Stimulated activated CD4-positive, alpha-beta T cell treated with anti-CD3 and anti-CD28 coated beads, Interleukin-2, amount 100 ng/mL, for 48 hours (primary cell): ENCODE measurements around the gene PTGER1.
"Not testable (repeated sequence)": the region's sequence is repeated elsewhere in the genome, so short reads cannot be mapped to it uniquely, and the experiment has no call there.

Source experiments
- DNase-seq, 2 donors: peaks; one replicate each; pipeline ENCODE4 v3.0.0-alpha.2; 2020

Gene PTGER1

DNA sequence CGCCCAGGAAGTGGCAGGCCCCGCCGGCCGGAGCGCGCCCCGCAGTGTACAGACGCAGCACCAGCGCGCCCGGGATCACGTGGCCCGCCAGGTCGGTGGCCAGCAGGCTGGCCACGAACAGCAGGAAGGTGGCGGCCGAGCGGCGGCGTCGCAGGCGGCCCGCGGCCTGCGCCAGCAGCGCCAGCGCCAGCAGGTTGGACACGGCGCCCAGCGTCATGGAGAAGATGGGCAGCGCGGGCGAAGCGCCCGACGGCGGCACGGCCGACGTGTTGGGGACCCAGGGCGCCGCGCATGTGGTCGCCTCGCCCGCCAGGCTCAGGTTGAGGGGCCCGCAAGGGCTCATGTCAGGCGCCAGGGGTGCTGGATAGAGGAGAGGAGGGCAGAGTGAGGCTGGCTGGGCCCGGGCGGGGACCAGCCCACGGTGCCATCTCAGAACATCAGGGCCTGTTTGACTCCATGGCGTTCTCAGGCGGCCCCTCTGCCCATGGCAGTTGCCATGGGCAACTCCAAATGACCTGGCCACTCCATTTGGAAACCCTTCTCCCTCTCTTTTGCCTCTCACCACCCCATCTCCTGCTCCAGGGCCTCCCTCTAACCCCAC is 1.1 kb downstream of the PTGER1 start:
- no peak for DNase-seq

DNA sequence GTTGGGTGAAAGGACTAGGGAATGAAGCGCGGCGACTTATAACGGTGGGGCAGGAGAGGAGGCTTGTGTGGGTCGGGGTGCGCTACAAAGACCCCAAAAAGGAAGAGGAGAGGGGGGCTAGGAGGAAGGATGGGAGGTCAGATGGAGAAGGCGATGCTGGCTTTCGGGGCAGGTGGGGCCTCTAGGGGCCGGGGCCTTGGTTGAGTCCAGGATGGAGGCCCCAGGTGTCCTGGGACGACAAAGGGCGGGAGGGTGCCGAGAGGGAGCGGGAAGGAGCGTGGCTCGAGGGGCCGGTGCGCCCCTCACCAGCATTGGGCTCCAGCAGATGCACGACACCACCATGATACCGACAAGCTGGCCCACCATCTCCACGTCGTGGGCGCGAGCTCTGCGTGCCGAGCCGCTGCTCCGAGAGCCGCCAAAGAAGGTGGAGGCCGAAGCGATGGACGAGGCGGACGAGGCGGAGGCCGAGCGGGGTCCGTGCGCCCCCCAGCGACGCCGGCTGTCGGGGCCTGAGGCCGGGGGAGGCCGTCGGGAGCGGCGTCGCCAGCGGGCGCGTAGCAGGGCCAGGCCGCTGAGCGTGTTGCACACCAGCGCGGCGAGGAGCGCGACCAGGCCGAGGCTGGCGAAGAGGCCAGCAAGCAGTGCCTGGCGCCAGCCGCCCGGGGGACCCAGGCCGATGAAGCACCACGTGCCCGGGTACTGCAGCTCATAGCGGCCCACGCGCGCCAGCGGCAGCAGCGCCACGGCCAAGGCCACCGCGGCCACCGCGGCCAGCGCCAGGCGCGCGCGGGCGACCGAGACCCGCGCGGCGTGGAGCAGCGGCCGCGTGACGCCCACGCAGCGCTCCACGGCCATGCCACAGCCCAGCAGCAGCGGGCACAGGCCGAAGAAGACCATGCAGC is 1.8 kb downstream of the PTGER1 start:
- no peak for DNase-seq

DNA sequence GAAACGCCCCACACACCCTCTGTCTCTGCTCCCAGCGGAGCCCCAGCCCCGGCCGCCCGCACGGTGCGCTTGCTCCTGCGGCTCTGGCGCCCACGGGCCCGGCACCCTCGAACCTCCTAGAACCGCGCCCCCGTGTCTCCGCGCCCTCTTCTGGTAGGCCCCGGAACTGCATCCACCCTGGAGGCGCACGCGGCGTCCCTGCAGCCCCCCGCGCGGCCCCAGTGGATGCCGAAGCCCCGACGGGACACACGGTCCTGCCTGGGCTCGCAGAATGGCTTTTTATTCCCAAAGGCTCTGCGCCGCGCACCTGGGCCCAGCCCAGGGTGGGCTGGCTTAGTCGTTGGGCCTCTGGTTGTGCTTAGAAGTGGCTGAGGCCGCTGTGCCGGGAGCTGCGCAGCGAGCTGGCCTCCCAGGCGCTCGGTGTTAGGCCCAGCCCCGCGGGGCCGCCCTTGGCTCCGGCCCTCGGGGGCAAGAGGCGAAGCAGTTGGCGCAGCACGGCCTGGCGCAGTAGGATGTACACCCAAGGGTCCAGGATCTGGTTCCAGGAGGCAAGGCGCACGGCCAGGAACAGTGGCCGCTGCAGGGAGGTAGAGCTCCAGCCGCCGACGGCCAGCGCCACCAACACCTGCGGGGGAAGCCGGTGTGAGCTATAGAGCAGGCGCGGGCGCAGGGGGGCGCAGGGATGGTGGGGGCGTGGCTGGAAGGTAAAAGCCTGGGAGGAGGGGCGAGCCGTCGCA is 2.8 kb downstream of the PTGER1 start:
- DNase-seq, result peak; percentile 89 to 93

DNA sequence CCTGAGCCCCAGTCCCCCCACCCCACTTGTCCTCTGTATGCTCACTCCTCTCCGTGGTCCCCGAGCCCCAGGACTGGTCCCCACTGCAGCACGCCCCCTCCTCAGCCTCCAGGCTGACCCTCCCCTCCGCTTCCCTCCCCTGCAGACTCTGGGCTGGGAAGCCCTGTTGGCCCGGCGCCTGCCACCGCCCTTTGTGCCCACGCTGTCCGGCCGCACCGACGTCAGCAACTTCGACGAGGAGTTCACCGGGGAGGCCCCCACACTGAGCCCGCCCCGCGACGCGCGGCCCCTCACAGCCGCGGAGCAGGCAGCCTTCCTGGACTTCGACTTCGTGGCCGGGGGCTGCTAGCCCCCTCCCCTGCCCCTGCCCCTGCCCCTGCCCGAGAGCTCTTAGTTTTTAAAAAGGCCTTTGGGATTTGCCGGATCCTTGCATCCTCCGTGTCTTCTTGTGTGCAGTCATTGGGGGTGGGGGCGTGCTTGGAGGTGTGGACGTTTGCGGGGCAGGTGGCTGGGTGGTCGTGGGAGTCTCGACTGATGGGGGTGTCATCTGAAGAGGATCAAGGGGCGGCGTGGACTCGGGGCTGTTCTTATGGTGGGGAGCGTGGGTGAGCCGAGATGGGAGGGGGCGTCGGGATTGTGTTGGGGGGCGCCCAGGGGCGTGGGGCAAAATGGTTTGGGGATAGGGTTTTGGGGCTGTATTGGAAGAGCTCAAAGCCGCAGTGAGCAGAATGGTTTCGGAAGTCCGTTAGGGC is 3.5 kb downstream of the PTGER1 start:
- DNase-seq, result no peak

DNA sequence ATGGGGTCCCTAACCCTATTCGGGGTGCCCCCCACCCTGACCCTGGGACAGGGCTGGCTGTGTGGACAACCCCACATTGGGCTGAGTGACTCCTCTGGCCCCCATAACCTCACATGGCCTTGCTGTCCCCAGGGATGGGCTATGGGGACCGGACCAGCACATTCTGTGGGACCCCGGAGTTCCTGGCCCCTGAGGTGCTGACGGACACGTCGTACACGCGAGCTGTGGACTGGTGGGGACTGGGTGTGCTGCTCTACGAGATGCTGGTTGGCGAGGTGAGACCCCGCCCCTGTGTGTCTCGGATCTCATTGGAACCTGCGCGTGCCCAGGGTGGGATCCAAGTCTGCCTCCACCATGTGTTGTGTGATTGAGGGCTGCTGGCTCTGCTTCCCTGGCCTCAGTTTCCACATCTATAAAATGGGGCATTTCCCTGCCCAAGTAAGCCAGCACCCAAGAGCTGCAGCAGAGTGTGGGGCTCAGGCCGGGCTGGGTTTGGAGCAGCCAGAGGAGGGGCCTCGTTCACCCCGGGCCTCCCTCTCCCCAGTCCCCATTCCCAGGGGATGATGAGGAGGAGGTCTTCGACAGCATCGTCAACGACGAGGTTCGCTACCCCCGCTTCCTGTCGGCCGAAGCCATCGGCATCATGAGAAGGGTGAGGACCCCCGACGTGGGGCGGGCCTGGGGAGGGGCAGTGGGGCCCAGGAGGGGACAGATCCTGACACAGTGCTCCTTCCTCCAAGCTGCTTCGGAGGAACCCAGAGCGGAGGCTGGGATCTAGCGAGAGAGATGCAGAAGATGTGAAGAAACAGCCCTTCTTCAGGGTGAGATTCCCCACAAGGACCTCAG is 4.9 kb downstream of the PTGER1 start:
- DNase-seq, result no peak

DNA sequence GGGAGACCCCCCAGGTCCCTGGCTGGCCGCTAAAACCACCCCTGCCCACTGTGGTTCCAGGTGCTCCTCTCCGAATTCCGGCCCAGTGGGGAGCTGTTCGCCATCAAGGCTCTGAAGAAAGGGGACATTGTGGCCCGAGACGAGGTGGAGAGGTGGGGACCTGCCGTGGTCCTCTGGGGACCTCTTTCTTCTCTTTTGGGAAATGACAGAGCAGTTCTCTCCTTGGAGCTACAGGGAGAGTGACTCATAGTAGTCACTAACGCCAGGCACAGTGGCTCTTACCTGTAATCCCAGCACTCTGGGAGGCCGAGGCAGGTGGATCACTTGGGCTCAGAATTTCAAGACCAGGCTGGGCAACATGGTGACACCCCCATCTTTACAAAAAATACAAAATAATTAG is 7.3 kb downstream of the PTGER1 start:
- no peak for DNase-seq

DNA sequence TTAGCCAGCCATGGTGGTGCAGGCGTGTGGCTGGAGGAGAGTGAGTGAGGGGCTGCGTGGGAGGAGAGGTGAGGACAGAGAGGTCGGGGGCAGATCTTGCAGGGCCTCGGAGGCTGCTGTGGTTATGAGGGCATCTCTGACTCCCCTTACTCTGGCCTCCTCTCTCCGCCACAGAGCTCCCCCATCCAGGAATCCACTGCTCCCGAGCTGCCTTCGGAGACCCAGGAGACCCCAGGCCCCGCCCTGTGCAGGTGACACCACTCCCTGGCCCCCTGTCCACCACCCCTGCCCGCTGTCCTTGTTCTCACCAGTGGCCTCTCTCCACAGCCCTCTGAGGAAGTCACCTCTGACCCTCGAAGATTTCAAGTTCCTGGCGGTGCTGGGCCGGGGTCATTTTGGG is 7.8 kb downstream of the PTGER1 start:
- no peak for DNase-seq

DNA sequence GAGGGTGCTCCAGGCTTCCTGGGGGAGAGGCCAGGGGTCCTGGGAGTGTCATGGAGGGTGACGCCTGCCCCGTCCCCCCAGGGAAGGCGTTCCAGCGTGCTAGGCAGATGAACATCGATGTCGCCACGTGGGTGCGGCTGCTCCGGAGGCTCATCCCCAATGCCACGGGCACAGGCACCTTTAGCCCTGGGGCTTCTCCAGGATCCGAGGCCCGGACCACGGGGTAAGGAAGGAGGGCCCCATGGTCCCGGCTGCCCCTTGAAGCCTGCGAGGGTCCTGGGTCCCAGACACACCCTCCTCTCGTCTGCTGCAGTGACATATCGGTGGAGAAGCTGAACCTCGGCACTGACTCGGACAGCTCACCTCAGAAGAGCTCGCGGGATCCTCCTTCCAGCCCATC is 11.4 kb downstream of the PTGER1 start:
- DNase-seq, result no peak

DNA sequence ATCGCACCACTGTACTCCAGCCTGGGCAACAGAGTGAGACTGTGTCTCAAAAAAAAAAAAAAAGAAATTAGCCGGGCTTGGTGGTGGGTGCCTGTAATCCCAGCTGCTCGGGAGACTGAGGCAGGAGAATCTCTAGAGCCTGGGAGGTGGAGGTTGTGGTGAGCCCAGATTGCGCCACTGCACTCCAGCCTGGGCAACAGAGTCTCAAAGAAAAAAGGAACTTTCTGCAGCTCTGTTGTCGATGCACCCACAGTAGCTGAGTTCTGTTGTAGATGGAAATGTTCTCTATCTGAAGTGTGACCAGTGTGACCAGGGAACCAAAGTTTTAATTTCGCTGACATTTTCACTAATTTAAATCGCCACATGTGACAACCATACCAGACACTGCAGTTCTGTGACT is 12.8 kb downstream of the PTGER1 start:
- DNase-seq, result not testable (repeated sequence)

DNA sequence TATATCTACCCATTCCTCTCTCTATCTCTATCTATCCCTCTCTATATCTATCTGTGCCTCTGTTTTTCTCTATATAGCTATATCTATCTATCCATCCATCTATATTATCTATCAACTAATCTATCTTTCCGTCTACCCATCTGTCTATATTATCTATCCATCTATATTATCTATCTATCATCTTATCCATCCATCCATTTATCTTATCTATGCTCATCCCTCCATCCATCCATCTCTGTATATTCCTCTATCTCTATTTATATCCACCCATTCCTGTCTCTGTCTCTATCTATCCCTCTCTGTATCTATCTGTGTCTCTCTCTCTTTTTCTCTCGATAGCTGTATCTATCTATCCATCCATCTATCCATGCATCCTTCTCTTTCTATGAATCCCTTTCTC is 14.2 kb downstream of the PTGER1 start:
- DNase-seq, result no peak

DNA sequence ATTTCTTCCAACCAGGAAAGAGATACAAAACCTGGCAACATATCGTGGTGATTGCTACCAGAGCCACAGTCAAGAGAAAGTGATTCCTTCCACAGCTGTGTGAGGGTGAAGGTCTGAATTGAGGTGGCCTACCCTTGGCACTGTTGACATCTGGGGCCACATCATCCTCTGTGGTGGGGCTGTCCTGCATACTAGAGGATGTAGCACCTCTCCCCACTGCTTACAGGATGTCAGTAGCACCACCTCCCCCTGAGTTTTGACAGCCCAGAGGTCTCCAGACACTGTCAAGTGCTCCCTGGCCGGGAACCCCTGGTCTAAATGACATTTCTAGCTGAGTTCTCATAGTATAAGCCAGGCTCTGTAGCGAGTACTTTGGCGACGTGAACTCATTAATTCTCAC is 15.5 kb downstream of the PTGER1 start:
- DNase-seq, result no peak

DNA sequence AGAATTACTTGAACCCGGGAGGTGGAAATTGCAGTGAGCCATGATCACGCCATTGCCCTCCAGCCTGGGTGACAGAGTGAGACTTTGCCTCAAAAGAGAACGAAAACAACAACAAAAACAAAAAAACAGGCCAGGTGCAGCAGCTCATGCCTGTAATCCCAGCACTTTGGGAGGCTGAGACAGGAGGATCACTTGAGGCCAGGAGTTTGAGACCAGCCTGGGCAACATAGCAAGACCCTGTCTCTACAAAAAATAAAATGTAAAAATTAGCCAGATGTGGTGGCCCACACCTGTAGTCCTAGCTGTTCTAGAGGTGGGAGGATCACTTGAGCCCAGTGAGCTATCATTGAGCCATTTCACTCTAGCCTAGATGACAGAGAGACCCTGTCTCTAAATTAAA is 22.9 kb downstream of the PTGER1 start:
- not testable (repeated sequence) for DNase-seq

DNA sequence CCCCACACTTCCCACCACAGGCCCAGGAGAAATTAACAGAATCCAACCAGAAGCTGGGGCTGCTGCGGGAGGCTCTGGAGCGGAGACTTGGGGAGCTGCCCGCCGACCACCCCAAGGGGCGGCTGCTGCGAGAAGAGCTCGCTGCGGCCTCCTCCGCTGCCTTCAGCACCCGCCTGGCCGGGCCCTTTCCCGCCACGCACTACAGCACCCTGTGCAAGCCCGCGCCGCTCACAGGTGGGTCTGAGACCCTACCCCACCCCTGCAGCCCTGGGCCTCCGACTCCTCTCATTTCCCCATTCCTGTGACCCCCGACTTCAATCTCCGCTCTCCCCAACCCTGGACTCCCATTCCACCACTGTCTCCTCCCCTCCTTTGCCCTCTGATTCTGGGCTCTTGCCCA is 24.3 kb downstream of the PTGER1 start:
- DNase-seq, result no peak

DNA sequence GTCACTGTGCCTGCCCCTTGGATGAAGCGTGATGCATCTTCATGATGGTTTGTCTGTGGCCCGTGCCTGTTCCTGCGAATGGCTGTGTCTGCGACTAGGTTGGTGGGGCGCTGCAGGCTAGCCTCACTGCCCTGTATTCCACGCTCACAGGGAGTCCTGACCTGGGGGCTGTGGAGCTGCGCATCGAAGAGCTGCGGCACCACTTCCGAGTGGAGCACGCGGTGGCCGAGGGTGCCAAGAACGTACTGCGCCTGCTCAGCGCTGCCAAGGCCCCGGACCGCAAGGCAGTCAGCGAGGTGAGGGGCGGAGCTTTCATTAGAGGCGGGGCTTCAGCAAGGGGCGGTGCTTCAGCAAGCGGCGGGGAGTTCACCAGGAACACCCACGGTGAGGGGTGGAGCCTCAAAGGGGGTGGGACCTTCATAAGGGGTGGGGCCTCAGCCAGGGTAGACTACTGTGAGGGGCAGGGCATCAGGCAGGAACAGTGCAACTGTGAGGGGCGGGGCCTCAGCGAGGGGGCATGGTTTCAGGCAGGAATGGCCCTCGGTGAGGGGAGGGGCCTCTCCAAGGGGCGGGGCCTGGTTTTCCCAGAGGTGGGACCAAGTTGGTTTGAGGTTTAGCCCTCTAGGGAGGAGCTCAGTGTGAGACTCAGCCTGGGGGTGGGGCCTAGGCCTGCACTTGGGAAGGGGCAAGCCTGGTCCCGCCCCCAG is 24.8 kb downstream of the PTGER1 start:
- DNase-seq, result peak; percentile 70 to 72

DNA sequence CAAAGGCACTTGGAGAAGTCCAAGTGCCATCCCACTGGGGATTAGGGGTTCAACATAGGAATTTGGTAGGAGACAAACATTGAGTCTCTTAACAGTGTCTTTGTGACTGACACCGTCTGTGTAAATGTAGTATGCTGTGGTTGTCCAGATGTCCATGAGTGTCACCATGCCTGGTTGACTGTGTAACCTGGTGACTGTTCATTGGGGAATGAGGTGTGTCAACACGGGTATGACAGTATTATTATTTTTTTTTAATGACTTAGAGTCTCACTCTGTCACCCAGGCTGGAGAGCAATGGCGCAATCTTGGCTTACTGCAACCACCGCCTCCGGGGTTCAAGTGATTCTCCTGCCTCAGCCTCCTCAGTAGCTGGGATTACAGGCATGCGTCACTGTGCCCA is 25.8 kb downstream of the PTGER1 start:
- no peak for DNase-seq

DNA sequence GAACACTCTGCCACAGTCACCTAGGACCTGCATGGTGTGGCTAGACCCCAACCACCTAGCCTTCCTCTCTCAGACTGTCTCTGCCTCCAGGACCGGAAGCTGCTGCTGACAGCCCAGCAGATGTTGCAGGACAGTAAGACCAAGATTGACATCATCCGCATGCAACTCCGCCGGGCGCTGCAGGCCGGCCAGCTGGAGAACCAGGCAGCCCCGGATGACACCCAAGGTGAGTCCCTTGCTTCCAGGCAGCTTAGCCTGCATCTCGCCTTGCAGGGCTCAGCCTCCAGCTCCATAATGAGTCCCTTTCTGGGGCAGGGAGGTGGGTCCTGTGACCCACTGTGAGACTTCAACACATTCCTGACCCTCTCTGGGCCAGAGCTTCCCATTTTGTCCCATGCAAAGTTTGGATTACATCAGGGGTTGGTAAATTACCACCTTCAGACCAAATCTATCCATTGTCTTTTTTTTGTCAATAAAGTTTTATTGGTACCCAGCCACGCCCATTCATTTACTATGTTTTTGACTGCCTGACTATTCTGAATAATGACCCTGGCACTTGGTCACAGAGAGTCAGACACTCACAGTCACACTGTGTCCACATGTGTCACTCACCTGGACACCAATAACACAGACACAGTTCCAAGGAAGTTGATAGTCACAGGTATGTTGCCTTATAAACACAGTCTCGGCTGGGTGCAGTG is 28.7 kb downstream of the PTGER1 start:
- no peak for DNase-seq

DNA sequence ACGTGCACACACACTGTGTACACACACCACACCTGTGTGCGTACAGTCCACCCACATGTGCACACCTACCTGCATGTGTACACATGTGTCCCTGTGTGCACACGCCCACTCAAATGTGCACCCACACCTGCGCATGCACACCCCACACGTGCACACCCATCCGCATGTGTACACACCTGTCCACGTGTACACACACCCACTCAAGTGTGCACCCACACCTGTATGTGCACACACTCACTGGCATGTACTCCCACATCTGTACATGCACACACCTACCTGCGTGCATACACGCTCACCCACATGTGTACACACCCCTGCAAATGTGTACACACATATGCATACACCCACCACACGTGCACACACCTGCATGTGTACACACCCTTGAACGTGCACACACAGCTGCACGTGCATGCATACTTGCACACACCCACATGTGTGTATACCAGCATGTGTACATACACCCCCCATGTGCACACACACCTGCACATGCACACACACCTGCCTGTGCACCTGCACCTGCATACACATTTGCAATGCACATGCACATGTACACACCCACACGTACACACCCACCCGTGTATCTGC is 31.4 kb downstream of the PTGER1 start:
- no peak for DNase-seq

DNA sequence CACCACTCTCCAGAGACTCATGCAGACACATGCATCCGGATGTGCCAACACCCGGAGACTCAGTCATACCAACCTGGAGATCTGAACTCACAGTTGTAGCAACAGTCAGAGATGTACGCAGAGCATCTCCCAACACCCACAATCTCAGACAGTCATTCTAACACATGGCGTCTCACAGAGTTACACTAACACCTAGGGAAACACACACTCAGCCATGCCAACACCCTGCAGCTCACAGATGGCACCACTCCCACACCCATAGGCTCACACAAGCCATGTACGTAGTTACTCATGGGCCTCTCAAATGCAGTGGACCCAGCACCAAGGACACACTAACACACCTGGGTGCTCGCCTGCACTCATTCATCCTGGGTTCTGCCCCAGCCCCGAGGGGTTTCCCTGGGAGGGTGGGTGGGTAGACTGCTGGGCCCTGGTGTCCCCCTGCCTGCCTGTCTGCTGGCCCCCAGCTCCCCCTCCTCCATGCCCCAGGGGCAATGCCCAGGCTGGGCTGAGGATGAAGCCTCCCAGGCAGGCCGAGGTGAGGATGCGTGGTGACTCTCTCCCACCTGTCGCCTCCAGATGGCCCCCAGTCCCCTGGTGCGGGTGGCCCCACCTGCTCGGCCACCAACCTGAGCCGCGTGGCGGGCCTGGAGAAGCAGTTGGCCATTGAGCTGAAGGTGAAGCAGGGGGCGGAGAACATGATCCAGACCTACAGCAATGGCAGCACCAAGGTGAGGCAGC is 32.1 kb downstream of the PTGER1 start:
- no peak for DNase-seq

DNA sequence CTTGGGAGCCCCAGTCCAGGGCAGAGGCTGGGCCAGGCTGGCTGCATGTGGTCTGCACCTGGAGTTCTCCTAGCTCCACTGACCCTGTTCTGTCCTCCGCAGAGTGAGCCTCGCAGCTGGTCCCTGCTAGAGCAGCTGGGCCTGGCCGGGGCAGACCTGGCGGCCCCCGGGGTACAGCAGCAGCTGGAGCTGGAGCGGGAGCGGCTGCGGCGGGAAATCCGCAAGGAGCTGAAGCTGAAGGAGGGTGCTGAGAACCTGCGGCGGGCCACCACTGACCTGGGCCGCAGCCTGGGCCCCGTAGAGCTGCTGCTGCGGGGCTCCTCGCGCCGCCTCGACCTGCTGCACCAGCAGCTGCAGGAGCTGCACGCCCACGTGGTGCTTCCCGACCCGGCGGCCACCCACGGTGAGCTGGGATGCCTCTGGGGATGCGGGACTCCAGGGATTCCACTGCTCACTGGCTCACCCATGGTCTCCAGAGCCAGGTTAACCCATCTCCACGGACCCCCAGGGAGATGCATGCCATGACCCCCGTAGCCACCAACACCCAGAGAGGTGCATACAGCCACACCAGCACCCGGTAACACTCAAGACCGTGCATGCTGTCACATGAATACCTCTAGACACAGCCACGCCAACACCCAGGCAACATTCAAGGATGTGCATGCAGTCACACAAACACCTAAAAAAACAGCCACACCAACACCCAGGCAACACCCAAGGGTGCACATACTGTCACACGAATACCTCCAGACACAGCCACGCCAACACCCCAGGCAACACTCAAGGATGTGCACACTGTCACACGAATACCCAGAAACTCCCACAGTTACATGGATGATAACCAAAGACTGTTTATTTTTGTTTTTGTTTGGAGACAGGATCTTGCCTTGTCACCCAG is 33.9 kb downstream of the PTGER1 start:
- no peak for DNase-seq
